Measurements from ENCODE around the gene GLS.
"Not testable (repeated sequence)": the region's sequence is repeated elsewhere in the genome, so short reads cannot be mapped to it uniquely, and the experiment has no call there.

GLS gene

GRCh38 chr2:190882411-190882766, 1.8 kb downstream of the GLS start:
- H3K4me1 Mint-ChIP-seq (ENCODE audit: low read depth in 2 of 2): peaks cover 23 to 34% of the 10 kb centered on the region in 2 donors
- H3K27ac Mint-ChIP-seq: peak overlapping the region; percentile 97 to 99
- H3K36me3 Mint-ChIP-seq (ENCODE audit: insufficient read depth): peaks cover 57% of the 10 kb centered on the region
- ATAC-seq (replicated peaks) (no peak), DNase-seq (no peak)
- peak overlapping the region; percentile 94 to 98 for H3K4me3 Mint-ChIP-seq
- H3K27me3 Mint-ChIP-seq: no peaks in the 10 kb centered on the region
- H3K9me3 Mint-ChIP-seq: no peaks in the 10 kb centered on the region

GRCh38 chr2:190882856-190883582, 2.4 kb downstream of the GLS start:
- ATAC-seq (replicated peaks): no peak
- Mint-ChIP-seq H3K4me1 (ENCODE audit: low read depth in 2 of 2) (peaks cover 29 to 40% of the 10 kb centered on the region in 2 donors), H3K27me3 (no peaks in the 10 kb centered on the region), H3K27ac (peak overlapping the region; percentile 97 to 99), H3K9me3 (no peaks in the 10 kb centered on the region), H3K36me3 (ENCODE audit: insufficient read depth) (peaks cover 60% of the 10 kb centered on the region), H3K4me3 (peak overlapping the region; percentile 94 to 98)
- DNase-seq: no peak

- Mint-ChIP-seq H3K4me3 (peak overlapping the region; percentile 58 to 98), H3K4me1 (ENCODE audit: low read depth in 2 of 2) (peaks cover 40 to 59% of the 10 kb centered on the region in 2 donors), H3K27ac (peak overlapping the region; percentile 34 to 99), H3K36me3 (ENCODE audit: insufficient read depth) (peaks cover 64% of the 10 kb centered on the region)
- not testable (repeated sequence) for H3K9me3 Mint-ChIP-seq; DNase-seq; H3K27me3 Mint-ChIP-seq; ATAC-seq (replicated peaks)
These were observed 5.2 kb downstream of the GLS start for GRCh38 chr2:190885844-190886243.

GRCh38 chr2:190887089-190887488, 6.5 kb downstream of the GLS start:
- peaks cover 58% of the 10 kb centered on the region for H3K36me3 Mint-ChIP-seq (ENCODE audit: insufficient read depth)
- no peak for ATAC-seq (replicated peaks)
- no peaks in the 10 kb centered on the region for H3K9me3 Mint-ChIP-seq
- H3K27me3 Mint-ChIP-seq: no peaks in the 10 kb centered on the region
- H3K27ac Mint-ChIP-seq: peak overlapping the region; percentile 34 to 74
- no peak for DNase-seq
- H3K4me3 Mint-ChIP-seq: peak overlapping the region; percentile 7 to 98
- H3K4me1 Mint-ChIP-seq (ENCODE audit: low read depth in 2 of 2): peaks cover 44 to 64% of the 10 kb centered on the region in 2 donors

- H3K36me3 Mint-ChIP-seq (ENCODE audit: insufficient read depth): peaks cover 60% of the 10 kb centered on the region
- H3K4me1 Mint-ChIP-seq (ENCODE audit: low read depth in 2 of 2): peaks cover 41 to 58% of the 10 kb centered on the region in 2 donors
- H3K27ac Mint-ChIP-seq: peak overlapping the region; percentile 4 to 48
- no peaks in the 10 kb centered on the region for H3K27me3 Mint-ChIP-seq
- peak overlapping the region; percentile 7 to 98 for H3K4me3 Mint-ChIP-seq
- H3K9me3 Mint-ChIP-seq: no peaks in the 10 kb centered on the region
- no peak for ATAC-seq (replicated peaks)
- DNase-seq: no peak
These were observed 7.8 kb downstream of the GLS start for GRCh38 chr2:190888449-190888848.

GRCh38 chr2:190889175-190889943, 8.7 kb downstream of the GLS start:
- Mint-ChIP-seq H3K36me3 (ENCODE audit: insufficient read depth) (peaks cover 62% of the 10 kb centered on the region), H3K9me3 (no peaks in the 10 kb centered on the region), H3K4me1 (ENCODE audit: low read depth in 2 of 2) (peaks cover 38 to 59% of the 10 kb centered on the region in 2 donors), H3K27ac (peak overlapping the region; percentile 4 to 48), H3K4me3 (peak overlapping the region in 1 of 2 donors; percentile 37), H3K27me3 (no peaks in the 10 kb centered on the region)
- DNase-seq (no peak), ATAC-seq (replicated peaks) (peak; percentile 14)

GRCh38 chr2:190891372-190891771, 10.8 kb downstream of the GLS start:
- Mint-ChIP-seq H3K27me3 (no peaks in the 10 kb centered on the region), H3K4me3 (peak overlapping the region in 1 of 2 donors; percentile 11), H3K27ac (peak overlapping the region in 1 of 2 donors; percentile 12), H3K9me3 (no peaks in the 10 kb centered on the region), H3K36me3 (ENCODE audit: insufficient read depth) (peaks cover 68% of the 10 kb centered on the region), H3K4me1 (ENCODE audit: low read depth in 2 of 2) (peaks cover 34 to 63% of the 10 kb centered on the region in 2 donors)
- peak; percentile 23 for ATAC-seq (replicated peaks)
- no peak for DNase-seq

- DNase-seq: no peak
- peak overlapping the region; percentile 45 to 59 for H3K27ac Mint-ChIP-seq
- peaks cover 37 to 68% of the 10 kb centered on the region in 2 donors for H3K4me1 Mint-ChIP-seq (ENCODE audit: low read depth in 2 of 2)
- no peaks in the 10 kb centered on the region for H3K27me3 Mint-ChIP-seq
- peaks cover 68% of the 10 kb centered on the region for H3K36me3 Mint-ChIP-seq (ENCODE audit: insufficient read depth)
- no peaks in the 10 kb centered on the region for H3K9me3 Mint-ChIP-seq
- ATAC-seq (replicated peaks): no peak
- H3K4me3 Mint-ChIP-seq: peak overlapping the region; percentile 29 to 42
These were observed 11.3 kb downstream of the GLS start for GRCh38 chr2:190891889-190892288.

GRCh38 chr2:190893157-190893556, 12.5 kb downstream of the GLS start:
- Mint-ChIP-seq H3K4me3 (no peak overlapping the region), H3K36me3 (ENCODE audit: insufficient read depth) (peaks cover 73% of the 10 kb centered on the region), H3K27me3 (no peaks in the 10 kb centered on the region), H3K27ac (peak overlapping the region; percentile 81 to 82), H3K4me1 (ENCODE audit: low read depth in 2 of 2) (peaks cover 32 to 60% of the 10 kb centered on the region in 2 donors), H3K9me3 (no peaks in the 10 kb centered on the region)
- DNase-seq (no peak), ATAC-seq (replicated peaks) (no peak)

- Mint-ChIP-seq H3K27ac (peak overlapping the region; percentile 19 to 73), H3K9me3 (no peaks in the 10 kb centered on the region), H3K36me3 (ENCODE audit: insufficient read depth) (peaks cover 80% of the 10 kb centered on the region), H3K4me1 (ENCODE audit: low read depth in 2 of 2) (peaks cover 14 to 36% of the 10 kb centered on the region in 2 donors), H3K4me3 (no peak overlapping the region), H3K27me3 (no peaks in the 10 kb centered on the region)
- ATAC-seq (replicated peaks): no peak
- no peak for DNase-seq
These were observed 15.9 kb downstream of the GLS start for GRCh38 chr2:190896477-190896876.

- H3K27ac Mint-ChIP-seq: no peak overlapping the region
- ATAC-seq (replicated peaks): no peak
- H3K4me3 Mint-ChIP-seq: no peak overlapping the region
- peaks cover 0 to 17% of the 10 kb centered on the region in 2 donors for H3K4me1 Mint-ChIP-seq (ENCODE audit: low read depth in 2 of 2)
- DNase-seq: no peak
- peaks cover 90% of the 10 kb centered on the region for H3K36me3 Mint-ChIP-seq (ENCODE audit: insufficient read depth)
- no peaks in the 10 kb centered on the region for H3K9me3 Mint-ChIP-seq
- no peaks in the 10 kb centered on the region for H3K27me3 Mint-ChIP-seq
These were observed 23.3 kb downstream of the GLS start for GRCh38 chr2:190903693-190904450.

GRCh38 chr2:190904640-190905261, 24.1 kb downstream of the GLS start:
- peak overlapping the region in 1 of 2 donors; percentile 59 for H3K27ac Mint-ChIP-seq
- peaks cover 2 to 20% of the 10 kb centered on the region in 2 donors for H3K4me1 Mint-ChIP-seq (ENCODE audit: low read depth in 2 of 2)
- ATAC-seq (replicated peaks): no peak
- H3K36me3 Mint-ChIP-seq (ENCODE audit: insufficient read depth): peaks cover 94% of the 10 kb centered on the region
- H3K27me3 Mint-ChIP-seq: no peaks in the 10 kb centered on the region
- H3K4me3 Mint-ChIP-seq: no peak overlapping the region
- no peaks in the 10 kb centered on the region for H3K9me3 Mint-ChIP-seq
- no peak for DNase-seq

GRCh38 chr2:190908532-190908931, 27.9 kb downstream of the GLS start:
- no peak overlapping the region for H3K4me3 Mint-ChIP-seq
- DNase-seq (no peak), ATAC-seq (replicated peaks) (no peak)
- peaks cover 9 to 39% of the 10 kb centered on the region in 2 donors for H3K4me1 Mint-ChIP-seq (ENCODE audit: low read depth in 2 of 2)
- peak overlapping the region; percentile 49 to 53 for H3K27ac Mint-ChIP-seq
- no peaks in the 10 kb centered on the region for H3K27me3 Mint-ChIP-seq
- H3K9me3 Mint-ChIP-seq: no peaks in the 10 kb centered on the region
- peaks cover 89% of the 10 kb centered on the region for H3K36me3 Mint-ChIP-seq (ENCODE audit: insufficient read depth)

Measured in effector memory CD8-positive, alpha-beta T cell (primary cell).